HG03571 (cell line): Measurements from ENCODE around the gene ABHD8.

Experiments used
- ATAC-seq: cut with Tn5 transposase; IDR thresholded peaks from one replicate; pipeline ENCODE4 v1.9.1; 2021; ENCODE audit not compliant: unreplicated experiment

ABHD8 gene, protein sequence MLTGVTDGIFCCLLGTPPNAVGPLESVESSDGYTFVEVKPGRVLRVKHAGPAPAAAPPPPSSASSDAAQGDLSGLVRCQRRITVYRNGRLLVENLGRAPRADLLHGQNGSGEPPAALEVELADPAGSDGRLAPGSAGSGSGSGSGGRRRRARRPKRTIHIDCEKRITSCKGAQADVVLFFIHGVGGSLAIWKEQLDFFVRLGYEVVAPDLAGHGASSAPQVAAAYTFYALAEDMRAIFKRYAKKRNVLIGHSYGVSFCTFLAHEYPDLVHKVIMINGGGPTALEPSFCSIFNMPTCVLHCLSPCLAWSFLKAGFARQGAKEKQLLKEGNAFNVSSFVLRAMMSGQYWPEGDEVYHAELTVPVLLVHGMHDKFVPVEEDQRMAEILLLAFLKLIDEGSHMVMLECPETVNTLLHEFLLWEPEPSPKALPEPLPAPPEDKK

DNA sequence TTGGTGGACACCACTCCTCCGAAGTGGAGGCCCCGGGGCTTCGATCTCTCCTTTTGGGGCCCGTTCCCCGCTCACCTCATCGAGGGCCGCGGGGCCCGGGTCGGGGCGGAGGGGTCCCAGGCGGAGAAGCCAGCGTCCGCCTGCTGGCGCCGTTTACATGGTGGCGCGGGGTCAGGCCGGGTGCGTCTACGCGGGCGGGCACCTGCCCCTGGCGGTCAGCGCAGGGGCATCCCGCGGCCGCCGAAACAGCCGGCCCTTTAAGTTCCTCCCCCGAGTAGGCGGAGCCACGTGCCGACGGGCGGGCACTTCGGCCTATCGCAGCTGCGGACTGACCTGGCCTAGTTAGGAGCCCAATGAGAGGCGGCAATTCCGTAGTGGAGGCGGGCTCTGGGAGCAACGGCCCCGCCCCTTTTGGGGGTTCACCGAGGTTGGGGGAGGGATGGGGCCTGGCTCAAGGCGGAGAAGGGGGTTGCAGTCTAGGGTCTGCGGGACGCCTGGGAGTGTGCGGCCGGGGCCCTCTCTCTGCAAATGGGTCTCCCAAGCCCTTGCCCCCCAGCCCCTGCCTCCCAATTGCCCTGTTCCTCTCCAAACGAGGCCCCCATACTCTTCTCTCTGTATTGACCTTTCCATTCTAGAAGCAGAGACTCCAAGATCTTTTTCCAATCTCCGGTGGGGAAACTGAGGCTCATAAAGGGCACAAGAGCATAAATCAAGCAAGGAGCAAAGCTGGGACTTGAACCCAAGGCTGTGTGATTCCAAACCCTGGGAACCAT is at the start of gene ABHD8:
TSS of gene ABHD8 (minus strand) at position 259 of the 773 bp plus-strand sequence. CDS start 1,809 bp downstream, outside the sequence.
- ATAC-seq = peak; percentile 36

DNA sequence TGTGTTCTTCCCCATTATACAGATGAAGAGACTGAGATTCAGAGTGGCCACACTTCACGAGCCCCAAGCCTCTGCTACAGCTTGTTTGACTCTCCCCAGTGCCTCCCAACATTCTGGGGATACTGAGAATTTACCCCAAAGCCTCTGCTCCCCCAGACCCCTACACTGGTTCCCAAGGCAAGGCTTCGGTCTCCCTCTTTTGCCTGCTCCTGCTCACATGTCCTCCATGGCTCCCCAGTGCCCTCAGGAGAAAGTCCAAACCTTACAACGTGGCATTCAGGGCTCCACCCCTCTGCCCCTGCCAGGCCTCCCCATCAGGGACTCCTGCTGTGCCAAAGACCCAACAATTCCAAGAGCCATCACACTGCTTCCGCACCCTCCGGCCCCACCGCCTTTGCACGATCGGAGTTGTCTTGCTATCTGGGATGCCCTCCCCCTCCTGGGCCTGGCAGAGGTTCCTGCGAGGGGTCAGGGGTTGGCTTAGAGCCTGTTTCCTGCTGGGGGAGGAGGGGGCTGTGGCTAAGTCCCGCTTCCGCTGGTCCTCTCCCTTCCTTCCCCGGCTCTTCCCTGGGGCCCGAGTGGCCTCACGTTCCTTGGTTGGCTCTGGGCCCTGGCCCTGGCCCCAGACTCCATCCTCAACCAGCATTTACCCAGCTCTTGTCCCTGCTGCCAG is 49.5 kb upstream of the ABHD8 start:
- no peak for ATAC-seq

DNA sequence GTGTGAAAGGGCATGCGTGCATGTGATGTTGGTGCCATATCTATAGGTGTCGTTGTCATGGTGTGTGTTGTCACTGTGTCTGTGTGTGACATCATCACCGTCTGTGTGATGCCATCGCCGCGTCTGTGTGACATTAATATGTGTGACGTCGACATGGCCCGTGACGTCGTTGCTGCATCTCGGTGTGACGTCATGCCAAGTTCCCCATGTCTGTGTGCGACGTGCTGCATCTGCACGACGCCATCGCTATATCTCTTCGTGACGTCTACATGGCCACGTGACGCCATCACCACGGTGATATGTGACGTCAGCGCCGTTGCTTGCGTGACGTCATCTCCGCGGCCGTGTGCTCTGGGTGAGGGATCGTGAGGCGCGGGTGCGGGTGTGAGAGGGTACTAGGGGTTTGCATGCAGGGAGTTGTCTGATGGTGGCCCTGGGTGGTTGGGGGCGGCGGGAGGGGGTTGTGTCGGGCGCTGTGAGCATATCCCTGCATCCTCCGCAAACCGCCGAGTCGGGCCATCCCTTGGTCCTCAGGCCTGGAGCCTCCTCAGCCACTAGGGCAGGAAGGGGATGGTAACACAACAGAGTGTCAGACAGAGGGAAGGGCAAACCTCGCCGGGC is 48.7 kb upstream of the ABHD8 start:
- ATAC-seq = no peak

DNA sequence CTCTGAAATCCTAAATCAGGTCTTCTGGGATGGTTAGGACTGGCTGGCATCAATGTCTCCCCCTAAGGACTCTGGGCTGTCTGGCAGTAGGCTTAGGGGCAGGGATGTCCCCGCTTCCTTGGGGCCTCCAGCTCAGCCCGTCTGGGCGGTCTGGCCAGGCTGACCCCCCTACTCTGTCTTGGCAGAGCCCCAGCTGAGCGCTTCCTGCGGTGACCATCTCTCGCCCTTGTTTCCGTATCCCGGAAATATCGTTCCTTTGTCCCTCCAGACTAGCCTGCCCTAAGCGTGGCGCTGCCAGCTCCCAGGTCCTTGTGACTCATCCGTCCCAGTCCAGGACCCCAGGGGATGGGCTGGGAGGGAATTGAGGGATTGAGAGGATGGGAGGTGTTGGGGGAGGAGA is 45.5 kb upstream of the ABHD8 start:
- no peak for ATAC-seq

DNA sequence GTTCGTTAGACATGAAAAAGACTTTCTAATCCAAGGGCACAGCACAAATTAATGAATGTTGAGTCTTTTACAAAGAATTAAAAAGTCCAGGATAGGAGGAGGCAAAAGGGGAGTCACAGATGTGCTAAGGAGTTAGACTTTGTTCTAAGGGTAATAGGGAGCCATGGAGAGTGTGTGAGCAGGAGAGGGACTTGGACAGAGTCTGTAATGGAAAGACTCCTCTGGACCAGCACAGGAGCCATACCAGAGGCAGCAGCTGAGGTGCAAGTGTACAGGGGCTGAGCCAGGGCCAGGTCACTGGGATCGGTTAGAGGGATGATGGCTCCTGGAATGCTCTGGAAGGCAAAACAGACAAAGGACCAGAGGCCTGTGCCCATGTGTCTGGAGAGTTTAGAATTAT is 44.7 kb upstream of the ABHD8 start:
- ATAC-seq = no peak

GRCh38 chr19:17347361-17347760 is 44.1 kb upstream of the ABHD8 start:
- ATAC-seq = no peak

GRCh38 chr19:17346109-17346671 is 43.0 kb upstream of the ABHD8 start:
- no peak for ATAC-seq

GRCh38 chr19:17341845-17342244 is 38.6 kb upstream of the ABHD8 start:
- ATAC-seq = no peak

GRCh38 chr19:17341386-17341785 is 38.2 kb upstream of the ABHD8 start:
- no peak for ATAC-seq

- ATAC-seq = no peak
These were observed 37.7 kb upstream of the ABHD8 start for GRCh38 chr19:17340871-17341357.

DNA sequence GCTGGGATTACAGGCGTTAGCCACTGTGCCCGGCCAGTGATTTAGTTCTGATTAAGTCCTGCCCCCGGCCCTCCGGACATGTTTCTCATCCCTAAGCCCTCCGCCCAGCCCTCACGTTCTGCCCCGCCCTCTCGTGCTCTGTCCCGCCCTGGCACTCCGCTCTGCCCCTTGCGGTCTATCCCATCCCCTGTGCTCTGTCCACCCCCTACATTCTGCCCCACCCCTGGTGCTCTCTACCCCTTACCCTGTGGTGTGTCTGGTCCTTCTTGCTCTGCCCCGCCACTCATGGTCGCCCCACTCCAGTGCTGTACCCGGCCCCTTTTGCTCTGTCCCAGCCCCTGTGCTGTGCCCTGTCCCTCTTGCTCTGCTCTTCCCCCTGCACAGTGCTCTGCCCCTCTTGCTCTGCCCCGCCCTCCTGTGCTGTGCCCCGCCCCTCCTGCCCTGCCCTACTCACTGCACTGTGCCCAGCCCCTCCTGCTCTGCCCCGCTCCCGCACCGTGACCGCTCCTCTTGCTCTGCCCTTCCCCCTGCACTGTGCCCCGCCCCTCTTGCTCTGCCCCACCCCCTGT is 37.2 kb upstream of the ABHD8 start:
- ATAC-seq = no peak

DNA sequence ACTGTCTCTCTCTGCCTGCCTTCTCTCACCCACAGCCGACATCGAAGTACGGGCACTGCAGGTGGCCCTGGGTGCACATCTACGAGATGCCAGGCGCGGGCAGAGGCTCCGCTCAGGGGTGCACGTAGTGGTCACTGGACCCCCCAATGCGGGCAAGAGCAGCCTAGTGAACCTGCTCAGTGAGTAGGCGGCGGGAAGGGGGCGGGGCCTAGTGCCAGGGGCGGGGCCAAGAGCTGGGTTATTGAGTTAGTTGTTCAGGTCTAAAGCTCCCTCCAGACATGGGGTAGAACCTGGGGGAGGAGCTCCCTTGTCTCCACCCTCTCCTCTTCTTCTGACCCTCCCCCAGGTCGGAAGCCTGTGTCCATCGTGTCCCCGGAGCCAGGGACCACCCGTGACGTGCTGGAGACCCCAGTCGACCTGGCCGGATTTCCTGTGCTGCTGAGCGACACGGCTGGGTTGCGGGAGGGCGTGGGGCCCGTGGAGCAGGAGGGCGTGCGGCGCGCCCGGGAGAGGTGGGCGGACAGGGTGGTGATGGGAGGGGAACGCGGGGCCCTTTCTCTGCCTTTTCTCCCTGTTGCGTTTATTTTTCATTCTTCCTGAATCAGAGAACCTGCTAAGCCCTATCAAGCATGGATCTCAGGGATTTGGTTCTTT is 36.0 kb upstream of the ABHD8 start:
- no peak for ATAC-seq

DNA sequence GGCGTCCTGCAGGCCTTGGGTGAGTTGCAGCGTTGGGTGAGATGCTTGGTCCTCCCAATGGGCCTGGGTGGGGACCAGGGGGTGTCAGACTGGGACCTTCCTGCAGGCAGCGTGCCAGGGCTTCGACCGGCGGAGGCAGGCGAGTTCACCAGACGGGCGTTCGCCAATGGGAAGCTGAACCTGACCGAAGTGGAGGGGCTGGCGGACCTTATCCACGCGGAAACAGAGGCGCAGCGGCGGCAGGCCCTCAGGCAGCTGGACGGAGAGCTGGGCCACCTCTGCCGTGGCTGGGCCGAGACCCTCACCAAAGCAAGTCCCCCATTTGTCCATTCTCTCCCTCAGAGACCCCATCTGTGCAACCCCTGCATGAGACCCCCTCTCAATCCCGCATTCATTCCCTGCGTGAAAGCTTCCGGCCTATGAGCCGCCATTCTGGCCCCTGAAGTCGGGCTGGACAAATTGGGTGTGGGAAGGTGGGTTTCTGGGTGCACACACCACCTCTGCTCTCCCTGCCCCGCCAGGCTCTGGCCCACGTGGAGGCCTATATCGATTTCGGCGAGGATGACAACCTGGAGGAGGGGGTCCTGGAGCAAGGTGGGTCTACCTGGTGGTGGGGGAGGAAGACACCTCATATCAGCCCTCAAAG is 35.3 kb upstream of the ABHD8 start:
- ATAC-seq = no peak

GRCh38 chr19:17337675-17338432 is 34.6 kb upstream of the ABHD8 start:
- ATAC-seq = no peak

DNA sequence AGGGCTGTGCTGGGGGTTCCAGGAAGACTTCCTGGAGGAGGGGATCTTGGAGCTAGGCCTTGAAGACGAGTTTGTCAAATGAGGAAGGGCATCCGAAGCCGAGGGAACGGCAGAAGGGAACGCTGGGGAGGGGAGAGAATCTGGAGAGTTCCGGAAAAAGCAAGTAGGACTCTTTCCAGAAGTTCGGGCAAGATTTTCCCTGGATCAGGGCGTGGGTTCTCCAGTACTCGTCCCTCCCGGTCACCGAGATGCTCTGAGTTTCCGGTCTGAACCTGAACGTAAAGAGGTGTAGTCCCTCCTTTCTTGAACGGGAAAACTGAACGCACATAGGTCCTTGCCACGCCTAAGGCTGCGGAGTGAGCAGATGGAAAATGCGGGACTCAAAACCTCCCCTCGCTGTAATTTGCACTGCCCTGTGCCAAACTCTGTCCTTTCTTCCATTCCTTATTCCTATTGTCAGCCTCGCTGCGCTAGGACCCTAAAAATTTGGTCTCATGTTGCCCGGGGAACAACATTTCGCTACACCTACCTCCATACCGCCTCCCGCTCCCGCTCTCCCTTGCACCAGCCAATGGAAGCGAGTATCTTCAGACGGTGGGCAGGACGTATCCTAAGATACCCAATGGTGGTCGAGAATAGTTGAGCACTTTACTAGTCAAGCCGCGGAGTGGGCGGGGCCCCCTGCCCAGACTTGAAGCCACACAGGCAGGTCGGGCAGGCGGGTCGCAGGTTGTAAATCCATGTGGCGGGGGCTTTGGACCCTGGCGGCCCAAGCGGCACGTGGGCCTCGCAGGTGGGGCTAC is 33.8 kb upstream of the ABHD8 start, which contains the start of gene GTPBP3:
TSS of gene GTPBP3 (plus strand) at position 682 of the 803 bp plus-strand sequence. CDS start at position 741, 59 bp downstream.
- peak; percentile 59 for ATAC-seq

GRCh38 chr19:17335575-17335974 is 32.4 kb upstream of the ABHD8 start:
- no peak for ATAC-seq
